ENCODE measurements around the gene TMEM132D.
A peak's percentile ranks its signal among the peaks of the same experiment; 100 is the strongest.
"Not testable (repeated sequence)": the region's sequence is repeated elsewhere in the genome, so short reads cannot be mapped to it uniquely, and the experiment has no call there.

Gene TMEM132D

DNA sequence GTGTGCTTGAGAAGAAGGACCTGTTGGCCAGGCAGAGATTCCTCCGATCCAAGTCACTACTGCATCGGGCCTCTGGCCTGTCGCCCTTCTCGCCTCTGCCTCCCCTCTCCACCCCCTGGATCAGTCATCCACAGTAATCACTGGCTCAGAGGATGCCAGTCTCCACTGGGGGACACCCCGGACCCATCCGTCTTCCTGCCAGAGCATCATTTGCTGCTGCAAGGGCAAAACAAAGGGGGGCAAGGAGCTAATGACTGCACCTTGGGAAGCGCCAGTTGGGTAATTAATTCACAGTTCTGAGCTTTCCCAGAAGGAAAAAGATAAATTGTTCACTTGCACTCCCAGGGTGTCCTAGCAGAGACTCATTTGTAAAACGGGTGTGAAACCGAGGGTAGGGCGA, 835.1 kb downstream of the TMEM132D start:
- DNase-seq (ENCODE audit: low spot score), result no peak

DNA sequence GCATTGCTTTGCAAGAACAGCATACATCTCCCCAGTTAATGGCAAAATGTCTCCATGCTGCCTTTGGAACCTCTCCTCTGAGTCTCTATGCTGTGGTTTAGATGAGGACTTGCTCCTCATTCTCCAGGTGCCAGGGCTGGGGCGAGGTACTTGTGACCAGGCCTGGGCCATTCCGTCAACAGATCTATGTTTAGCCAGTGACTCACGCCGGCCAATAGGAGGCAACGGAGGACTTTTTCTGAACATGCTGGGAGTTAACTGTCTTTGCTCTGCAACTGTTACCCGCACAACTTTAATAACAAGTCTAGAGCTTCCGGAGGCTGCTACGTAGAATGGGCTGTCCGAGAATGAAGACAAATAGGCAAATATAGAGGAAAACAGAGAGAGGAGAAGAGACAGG, 836.3 kb downstream of the TMEM132D start:
- DNase-seq (ENCODE audit: low spot score), result no peak

DNA sequence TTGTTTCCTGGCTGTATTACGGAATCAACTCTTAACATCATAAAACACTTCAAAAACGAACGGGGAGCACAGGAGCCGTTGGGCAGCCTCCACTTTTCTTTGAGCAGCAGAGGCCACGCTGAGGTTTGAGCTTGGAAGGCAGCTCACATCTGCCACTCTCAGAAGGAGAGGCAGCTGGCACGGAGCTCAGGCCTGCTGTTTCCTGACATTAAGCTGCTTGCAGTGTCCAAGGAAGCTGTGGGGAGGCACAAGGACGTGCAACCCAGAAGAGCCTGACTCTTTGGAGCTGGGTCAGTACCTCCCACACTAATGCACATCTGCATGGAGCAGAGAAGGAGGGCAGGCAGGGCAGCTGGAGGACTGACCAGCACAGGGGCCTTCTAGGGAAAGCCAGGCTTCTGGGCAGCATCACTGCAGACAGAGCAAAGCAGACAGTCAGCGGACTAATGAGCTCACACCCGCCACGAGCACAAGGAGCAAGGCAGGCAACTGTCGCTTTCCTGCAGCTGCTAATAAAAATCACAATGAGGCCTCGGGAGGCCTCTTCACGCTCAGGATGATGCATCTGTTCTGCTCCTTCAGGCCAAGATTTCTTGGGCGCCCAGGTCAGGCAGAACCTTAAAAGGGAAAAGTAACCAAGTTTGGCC, 839.5 kb downstream of the TMEM132D start:
- DNase-seq (ENCODE audit: low spot score), result no peak

DNA sequence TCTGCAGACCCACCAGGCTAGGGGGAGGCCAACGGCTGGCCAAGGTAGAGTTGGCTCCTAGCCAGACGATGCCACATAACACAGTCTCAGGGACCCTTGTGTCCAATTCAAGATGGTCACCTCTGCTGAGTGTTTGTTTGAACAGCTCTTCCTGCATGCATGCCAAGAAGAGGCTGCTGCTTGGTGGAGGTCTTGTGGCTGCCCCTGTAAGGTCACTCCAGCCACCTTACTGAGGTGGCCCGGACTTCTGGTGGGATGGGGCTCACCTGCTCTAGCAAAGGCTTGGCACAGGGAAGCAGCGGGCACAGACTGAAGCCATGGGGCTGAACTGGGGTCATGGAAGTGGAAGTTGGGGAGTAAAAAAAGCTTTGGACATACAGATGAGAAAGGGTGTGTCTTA, 840.2 kb downstream of the TMEM132D start:
- no peak for DNase-seq (ENCODE audit: low spot score)

DNA sequence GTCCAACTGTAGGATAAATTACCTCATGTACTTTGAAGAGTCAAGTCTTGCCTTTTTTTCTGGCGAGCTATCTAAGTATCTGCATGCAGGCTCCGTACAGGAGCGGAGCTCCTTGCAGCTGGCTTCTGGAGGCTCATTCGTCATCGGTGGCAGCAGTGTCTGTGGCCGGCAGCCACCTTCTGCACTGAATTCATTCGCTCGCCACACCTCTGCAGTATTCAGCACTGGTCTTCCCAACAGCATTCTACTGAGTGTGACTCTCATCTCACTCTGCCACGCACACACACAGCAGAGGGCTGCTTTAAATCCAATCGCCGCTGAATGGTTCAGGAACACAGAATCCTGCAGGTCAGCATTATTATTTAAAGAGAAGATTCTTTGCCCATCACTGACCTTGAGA, 850.6 kb downstream of the TMEM132D start:
- no peak for DNase-seq (ENCODE audit: low spot score)

DNA sequence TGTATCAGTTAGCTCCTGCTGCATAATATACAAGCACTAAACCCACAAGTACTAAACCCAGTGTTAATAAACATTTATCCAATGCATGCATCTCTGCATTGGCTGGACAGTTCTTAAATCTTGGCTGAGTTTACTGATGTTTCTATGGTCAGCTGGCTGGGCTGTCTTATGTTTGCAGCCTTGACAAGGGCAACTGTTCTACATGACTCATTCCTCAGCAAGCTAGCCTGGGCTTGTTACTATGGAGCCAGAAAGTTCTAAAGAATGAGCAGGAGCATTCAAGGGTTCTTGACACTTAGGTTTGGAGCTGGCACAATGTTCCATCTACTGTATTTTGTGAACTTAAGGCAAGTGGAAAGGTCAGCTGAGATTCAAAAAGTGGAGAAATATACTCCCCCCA, 851.5 kb downstream of the TMEM132D start:
- no peak for DNase-seq (ENCODE audit: low spot score)

DNA sequence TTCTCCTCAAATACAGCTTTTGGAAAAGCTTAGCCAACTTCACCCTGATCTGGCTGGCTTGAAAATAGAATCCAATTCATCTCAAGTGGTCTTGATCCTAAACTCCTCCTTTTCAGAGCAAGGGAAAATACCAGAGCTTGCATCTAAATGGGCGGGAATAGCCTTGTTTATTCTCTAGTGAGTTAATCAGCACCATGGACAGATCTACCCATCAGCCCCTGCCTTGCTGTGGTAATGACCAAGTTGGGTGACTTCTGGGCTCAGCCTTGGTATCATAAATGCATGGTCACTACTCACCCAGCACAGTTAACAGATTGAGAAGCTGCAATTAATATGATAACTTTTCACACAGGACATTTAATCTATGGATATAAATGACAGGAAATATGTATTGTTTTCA, 853.9 kb downstream of the TMEM132D start:
- peak; percentile 70 for DNase-seq (ENCODE audit: low spot score)

DNA sequence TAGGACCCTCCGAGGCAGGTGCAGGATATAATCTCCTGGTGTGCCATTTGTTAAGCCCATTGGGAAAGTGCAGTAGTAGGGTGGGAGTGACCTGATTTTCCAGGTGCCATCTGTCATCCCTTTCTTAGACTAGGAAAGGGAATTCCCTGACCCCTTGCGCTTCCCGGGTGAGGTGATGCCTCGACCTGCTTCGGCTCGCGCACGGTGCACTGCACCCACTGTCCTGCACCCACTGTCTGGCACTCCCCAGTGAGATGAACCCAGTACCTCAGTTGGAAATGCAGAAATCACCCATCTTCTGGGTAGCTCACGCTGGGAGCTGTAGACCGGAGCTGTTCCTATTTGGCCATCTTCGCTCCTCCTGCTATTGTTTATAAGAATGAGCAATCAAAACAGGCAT, 860.5 kb downstream of the TMEM132D start:
- DNase-seq (ENCODE audit: low spot score), result not testable (repeated sequence)

DNA sequence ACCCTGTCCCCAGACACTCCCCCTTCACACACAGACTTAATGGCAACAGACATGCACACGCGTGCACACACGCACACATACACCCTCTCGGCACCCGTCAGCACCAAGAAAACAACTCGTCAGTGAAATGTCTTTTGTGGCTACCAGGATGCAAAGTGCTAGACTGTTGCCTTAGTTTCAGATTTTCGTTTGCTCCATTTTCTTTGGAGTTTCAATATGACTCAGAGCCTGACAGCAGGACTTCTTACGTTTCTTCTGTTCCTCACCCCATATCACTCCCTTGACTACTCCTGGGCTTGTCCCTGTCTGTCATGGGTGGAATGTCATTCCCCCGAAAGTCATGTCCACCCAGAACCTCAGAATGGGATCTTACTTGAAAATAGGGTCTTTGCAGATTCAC, 867.7 kb downstream of the TMEM132D start:
- DNase-seq (ENCODE audit: low spot score), result no peak

DNA sequence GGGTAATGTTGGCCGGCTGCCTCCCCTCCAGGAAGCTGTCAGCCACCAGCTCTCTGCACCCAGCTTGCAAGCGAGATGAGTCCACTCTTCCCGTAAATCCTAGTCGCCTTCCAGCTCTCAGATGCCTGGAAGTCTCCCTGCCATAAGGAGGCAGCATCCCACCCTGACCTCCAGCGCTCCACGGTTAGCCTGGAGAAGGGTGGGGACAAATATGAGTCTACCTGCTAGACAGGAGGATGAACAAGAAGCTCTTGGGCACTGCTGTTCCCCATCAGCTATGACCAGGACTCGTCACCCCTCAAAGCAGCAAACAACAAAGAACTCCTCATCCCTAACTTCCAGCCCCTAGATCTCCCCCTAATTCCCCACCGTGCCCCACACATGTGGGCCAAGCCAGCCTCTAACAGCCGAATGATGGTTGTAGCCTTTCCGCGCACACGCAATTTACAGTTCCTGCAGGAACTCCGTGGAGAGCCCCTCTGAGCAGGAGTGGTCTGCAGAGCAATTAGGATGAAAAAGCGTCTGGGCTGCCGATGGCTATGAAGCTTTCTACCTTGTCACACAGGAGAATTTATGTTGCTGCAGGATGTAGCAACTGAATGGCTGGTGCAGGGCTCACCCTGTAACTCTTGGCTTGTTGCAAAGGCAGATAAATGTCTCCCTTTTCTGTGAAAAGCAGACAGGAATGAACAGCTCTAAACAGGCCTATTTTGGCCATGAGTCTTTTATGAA, 869.1 kb downstream of the TMEM132D start:
- DNase-seq (ENCODE audit: low spot score), result no peak

DNA sequence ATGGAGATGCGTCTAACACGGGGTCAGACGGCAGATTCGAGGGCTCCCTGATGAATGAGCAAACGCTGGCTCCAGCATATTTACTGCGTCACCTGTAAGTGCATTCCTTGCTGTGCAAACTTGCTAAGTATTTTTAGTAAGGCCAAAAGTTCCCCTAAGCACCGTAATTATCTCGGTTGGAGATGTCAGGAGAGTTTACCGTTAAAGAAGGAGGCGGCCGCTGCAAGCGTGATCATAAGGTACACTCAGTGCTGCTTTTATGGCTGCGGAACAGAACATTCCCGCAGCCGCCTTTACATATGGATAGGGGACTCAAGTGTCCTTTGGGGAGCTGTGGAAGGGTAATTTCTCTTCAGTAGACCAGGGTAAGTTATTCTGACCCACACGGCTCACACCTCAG, 875.0 kb downstream of the TMEM132D start:
- no peak for DNase-seq (ENCODE audit: low spot score)

DNA sequence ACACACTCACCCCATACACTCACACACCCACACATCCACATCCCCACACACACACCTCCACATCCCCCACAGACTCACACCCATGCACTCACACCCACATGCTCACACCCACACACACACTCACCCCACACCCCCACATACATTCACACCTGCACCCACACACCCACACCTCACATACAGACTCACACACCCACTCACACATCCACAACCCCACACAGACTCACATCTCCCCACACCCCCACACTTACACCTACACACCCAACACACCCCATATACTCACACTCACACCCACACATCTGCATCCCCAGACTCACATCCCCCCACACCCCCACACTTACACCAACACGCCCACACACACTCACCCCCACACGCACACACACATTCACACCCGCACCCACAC, 878.8 kb downstream of the TMEM132D start:
- DNase-seq (ENCODE audit: low spot score), result no peak
